ENCODE results near the gene ZBTB7A. TPM values are rescaled to one million over a fixed set of nuclear protein-coding genes. Genes with fewer than 3 reads are reported as not detected.

ZBTB7A gene
- total RNA-seq, 1 donor from 2014 or later = 30.0 TPM

GRCh38 chr19:4081441-4082129 lies 14.9 kb upstream of the ZBTB7A start:
- Mint-ChIP-seq H3K4me3 (ENCODE audit: unreplicated experiment) (no peak overlapping the region), H3K9me3 (ENCODE audit: unreplicated experiment) (no peaks in the 10 kb centered on the region), H3K27me3 (ENCODE audit: unreplicated experiment) (no peaks in the 10 kb centered on the region), H3K4me1 (ENCODE audit: unreplicated experiment) (peaks cover 10% of the 10 kb centered on the region), H3K27ac (ENCODE audit: unreplicated experiment) (no peak overlapping the region), H3K36me3 (ENCODE audit: unreplicated experiment) (no peaks in the 10 kb centered on the region)
- no peak for TF ChIP-seq CTCF (IDR thresholded peaks at IDR 0.05)
- no peak for DNase-seq (ENCODE audit: extremely low spot score, unreplicated experiment)

GRCh38 chr19:4080473-4080872 lies 13.8 kb upstream of the ZBTB7A start:
- Mint-ChIP-seq H3K4me1 (ENCODE audit: unreplicated experiment) (peaks cover 5% of the 10 kb centered on the region), H3K27me3 (ENCODE audit: unreplicated experiment) (no peaks in the 10 kb centered on the region), H3K36me3 (ENCODE audit: unreplicated experiment) (no peaks in the 10 kb centered on the region), H3K9me3 (ENCODE audit: unreplicated experiment) (no peaks in the 10 kb centered on the region), H3K4me3 (ENCODE audit: unreplicated experiment) (no peak overlapping the region), H3K27ac (ENCODE audit: unreplicated experiment) (no peak overlapping the region)
- no peak for TF ChIP-seq CTCF (IDR thresholded peaks at IDR 0.05)
- DNase-seq (ENCODE audit: extremely low spot score, unreplicated experiment) = no peak

- Mint-ChIP-seq H3K4me3 (ENCODE audit: unreplicated experiment) (peak overlapping the region; percentile 71), H3K36me3 (ENCODE audit: unreplicated experiment) (no peaks in the 10 kb centered on the region), H3K9me3 (ENCODE audit: unreplicated experiment) (no peaks in the 10 kb centered on the region), H3K4me1 (ENCODE audit: unreplicated experiment) (peaks cover 2% of the 10 kb centered on the region), H3K27ac (ENCODE audit: unreplicated experiment) (peak overlapping the region; percentile 65), H3K27me3 (ENCODE audit: unreplicated experiment) (no peaks in the 10 kb centered on the region)
- no peak for TF ChIP-seq CTCF (IDR thresholded peaks at IDR 0.05)
- peak; percentile 81 for DNase-seq (ENCODE audit: extremely low spot score, unreplicated experiment)
Measured at GRCh38 chr19:4077800-4078684, 11.3 kb upstream of the ZBTB7A start.

- no peak overlapping the region for H3K27ac Mint-ChIP-seq (ENCODE audit: unreplicated experiment)
- TF ChIP-seq CTCF (IDR thresholded peaks at IDR 0.05) = no peak
- H3K27me3 Mint-ChIP-seq (ENCODE audit: unreplicated experiment) = no peaks in the 10 kb centered on the region
- no peaks in the 10 kb centered on the region for H3K36me3 Mint-ChIP-seq (ENCODE audit: unreplicated experiment)
- no peaks in the 10 kb centered on the region for H3K9me3 Mint-ChIP-seq (ENCODE audit: unreplicated experiment)
- DNase-seq (ENCODE audit: extremely low spot score, unreplicated experiment) = no peak
- H3K4me1 Mint-ChIP-seq (ENCODE audit: unreplicated experiment) = peaks cover 2% of the 10 kb centered on the region
- no peak overlapping the region for H3K4me3 Mint-ChIP-seq (ENCODE audit: unreplicated experiment)
Measured at GRCh38 chr19:4077007-4077374, 10.3 kb upstream of the ZBTB7A start.

- TF ChIP-seq CTCF (IDR thresholded peaks at IDR 0.05) = no peak
- H3K4me1 Mint-ChIP-seq (ENCODE audit: unreplicated experiment) = peaks cover 2% of the 10 kb centered on the region
Measured at GRCh38 chr19:4075373-4075772, 8.7 kb upstream of the ZBTB7A start.

More at GRCh38 chr19:4075373-4075772, 8.7 kb upstream of the ZBTB7A start:
- Mint-ChIP-seq H3K27ac (ENCODE audit: unreplicated experiment) (no peak overlapping the region), H3K9me3 (ENCODE audit: unreplicated experiment) (no peaks in the 10 kb centered on the region), H3K27me3 (ENCODE audit: unreplicated experiment) (no peaks in the 10 kb centered on the region), H3K4me3 (ENCODE audit: unreplicated experiment) (no peak overlapping the region), H3K36me3 (ENCODE audit: unreplicated experiment) (no peaks in the 10 kb centered on the region)
- DNase-seq (ENCODE audit: extremely low spot score, unreplicated experiment) = no peak
